Right ventricle myocardium superior (tissue), 1 donor: ENCODE data around the gene LIN9. TPM values are rescaled to one million over a fixed set of nuclear protein-coding genes. Genes with fewer than 3 reads are reported as not detected.
"Not testable (repeated sequence)": the region's sequence is repeated elsewhere in the genome, so short reads cannot be mapped to it uniquely, and the experiment has no call there.

Experiments used
- ATAC-seq: fragments of 200-7000 bp; cut with Tn5 transposase; one replicate; pipeline ENCODE4 v1.9.1; 2020; ENCODE audit warnings: mild to moderate bottlenecking; ENCODE audit not compliant: poor library complexity
- DNase-seq: peaks from one replicate; pipeline ENCODE4 v3.0.0-alpha.2; 2020
- intact Hi-C: fragments of 100-400 bp; cut with DNase I; formaldehyde crosslinking; loops from one replicate; pipeline ENCODE4 v1.11.2; 2022
- total RNA-seq: library from RNA; stranded (reverse); fragmentation: NEBNext Ultra II Directional; extraction: Animal tissue kit (Norgen Biotek cat#: 25700); gene quantifications from one replicate; pipeline ENCODE4 v1.2.1, GENCODE V29; 2021
- donor health status: DM: no; HTN: yes; CAD: no; lungs with severe emphysema.

The LIN9 gene
- total RNA-seq, 1 donor from 2014 or later: 21.9 TPM

- intact Hi-C loops: no loop called here
- DNase-seq (no peak), ATAC-seq (no peak)
Measured at GRCh38 chr1:226292874-226293552, 16.0 kb downstream of the LIN9 start.

GRCh38 chr1:226287587-226287986 lies 21.4 kb downstream of the LIN9 start:
- no peak for ATAC-seq
- intact Hi-C loops: no loop called here
- no peak for DNase-seq

- DNase-seq (no peak), ATAC-seq (peak; percentile 52)
- intact Hi-C loops: no loop called here
Measured at GRCh38 chr1:226281058-226281457, 27.9 kb downstream of the LIN9 start.

- ATAC-seq (no peak), DNase-seq (no peak)
- intact Hi-C loops: no loop called here
Measured at GRCh38 chr1:226279498-226279897, 29.5 kb downstream of the LIN9 start.

- DNase-seq: no peak
- intact Hi-C loops: no loop called here
- no peak for ATAC-seq
Measured at GRCh38 chr1:226277897-226278296, 31.1 kb downstream of the LIN9 start.

- intact Hi-C loops: no loop called here
- ATAC-seq: no peak
- no peak for DNase-seq
Measured at GRCh38 chr1:226276987-226277386, 32.0 kb downstream of the LIN9 start.

- DNase-seq (no peak), ATAC-seq (no peak)
- intact Hi-C loops: no loop called here
Measured at GRCh38 chr1:226276077-226276682, 32.8 kb downstream of the LIN9 start.

- ATAC-seq (no peak), DNase-seq (no peak)
- intact Hi-C loops: no loop called here
Measured at GRCh38 chr1:226274138-226274537, 34.8 kb downstream of the LIN9 start.

- intact Hi-C loops, DNase-seq: not testable (repeated sequence)
- peak; percentile 64 for ATAC-seq
Measured at GRCh38 chr1:226272233-226272902, 36.6 kb downstream of the LIN9 start.

GRCh38 chr1:226268421-226269124 lies 40.4 kb downstream of the LIN9 start:
- intact Hi-C loops: no loop called here
- ATAC-seq (no peak), DNase-seq (no peak)

GRCh38 chr1:226261818-226262217 lies 47.1 kb downstream of the LIN9 start:
- ATAC-seq (no peak), DNase-seq (no peak)
- intact Hi-C loops: no loop called here

GRCh38 chr1:226255380-226255779 lies 53.6 kb downstream of the LIN9 start:
- ATAC-seq (no peak), DNase-seq (no peak)
- intact Hi-C loops: no loop called here

GRCh38 chr1:226253933-226254332 lies 55.0 kb downstream of the LIN9 start:
- DNase-seq: no peak
- intact Hi-C loops: no loop called here
- no peak for ATAC-seq

- ATAC-seq, DNase-seq, intact Hi-C loops: not testable (repeated sequence)
Measured at GRCh38 chr1:226252841-226253240, 56.1 kb downstream of the LIN9 start.

- intact Hi-C loops: no loop called here
- no peak for DNase-seq
- ATAC-seq: no peak
Measured at GRCh38 chr1:226250511-226250910, 58.5 kb downstream of the LIN9 start.

- DNase-seq (no peak), ATAC-seq (no peak)
- intact Hi-C loops: no loop called here
Measured at GRCh38 chr1:226248796-226249195, 60.2 kb downstream of the LIN9 start.

GRCh38 chr1:226248091-226248490 lies 60.9 kb downstream of the LIN9 start:
- intact Hi-C loops: no loop called here
- DNase-seq (no peak), ATAC-seq (peak; percentile 58)

GRCh38 chr1:226239421-226239820 lies 69.5 kb downstream of the LIN9 start:
- no peak for ATAC-seq
- no peak for DNase-seq
- intact Hi-C loops: no loop called here

- no peak for ATAC-seq
- intact Hi-C loops: no loop called here
- DNase-seq: no peak
Measured at GRCh38 chr1:226236826-226237225, 72.1 kb downstream of the LIN9 start.

GRCh38 chr1:226233806-226234205 lies 75.2 kb downstream of the LIN9 start:
- DNase-seq (no peak), ATAC-seq (no peak)
- intact Hi-C loops: no loop called here
